ENCODE results near the gene RILP. TPM values are rescaled to one million over a fixed set of nuclear protein-coding genes. Genes with fewer than 3 reads are reported as not detected.

The RILP gene
- polyA plus RNA-seq, 1 donor (not counting 4 experiments of a cell fraction or from before 2014, with no cell fraction given): 3.2 TPM

DNA sequence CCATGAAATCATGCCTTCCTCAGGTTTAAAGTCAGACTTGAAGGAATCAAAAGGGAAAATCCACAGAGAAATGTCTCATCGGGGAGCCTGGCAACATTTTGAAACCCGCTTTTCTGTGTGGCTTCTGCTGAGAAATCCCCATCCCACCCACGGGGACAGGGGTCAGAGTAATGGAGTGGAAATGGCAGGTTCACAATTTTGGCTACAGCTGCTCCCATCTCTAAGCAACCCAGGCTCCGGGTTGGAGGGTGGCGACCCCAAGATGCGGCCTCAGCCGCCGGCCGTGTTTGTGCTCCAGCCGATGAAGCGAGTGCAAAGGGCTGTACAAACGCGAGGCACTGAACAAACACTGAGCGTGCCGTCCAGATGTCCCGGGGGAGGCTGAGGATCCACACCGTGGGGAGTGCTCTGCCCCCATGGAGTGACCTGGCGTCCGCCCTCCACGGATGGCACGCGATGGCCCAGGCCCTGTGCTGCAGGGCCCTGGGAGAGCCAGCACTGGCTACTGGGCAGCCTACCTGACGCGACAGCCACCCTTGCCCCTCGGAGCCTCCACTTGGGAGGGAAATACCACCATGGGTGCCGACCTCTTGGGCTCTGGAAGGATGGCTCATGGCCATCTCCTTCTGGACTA is 43.2 kb downstream of the RILP start:
- dilution Hi-C loops (cut with MboI; ENCODE audit: extremely low pct_ligation_motif_present, low sequenced_read_pairs): no loop called here
- H3K9ac ChIP-seq (ENCODE audit: control insufficient read depth, extremely low read depth, insufficient read depth, low read length): no peak overlapping the region
- H4K20me1 ChIP-seq (ENCODE audit: control insufficient read depth, extremely low read depth, insufficient read depth, low read length): no peaks in the 10 kb centered on the region
- no peak for TF ChIP-seq EZH2 (IDR thresholded peaks at IDR 0.05; ENCODE audit: low read length)
- TF ChIP-seq, protein P1, sequence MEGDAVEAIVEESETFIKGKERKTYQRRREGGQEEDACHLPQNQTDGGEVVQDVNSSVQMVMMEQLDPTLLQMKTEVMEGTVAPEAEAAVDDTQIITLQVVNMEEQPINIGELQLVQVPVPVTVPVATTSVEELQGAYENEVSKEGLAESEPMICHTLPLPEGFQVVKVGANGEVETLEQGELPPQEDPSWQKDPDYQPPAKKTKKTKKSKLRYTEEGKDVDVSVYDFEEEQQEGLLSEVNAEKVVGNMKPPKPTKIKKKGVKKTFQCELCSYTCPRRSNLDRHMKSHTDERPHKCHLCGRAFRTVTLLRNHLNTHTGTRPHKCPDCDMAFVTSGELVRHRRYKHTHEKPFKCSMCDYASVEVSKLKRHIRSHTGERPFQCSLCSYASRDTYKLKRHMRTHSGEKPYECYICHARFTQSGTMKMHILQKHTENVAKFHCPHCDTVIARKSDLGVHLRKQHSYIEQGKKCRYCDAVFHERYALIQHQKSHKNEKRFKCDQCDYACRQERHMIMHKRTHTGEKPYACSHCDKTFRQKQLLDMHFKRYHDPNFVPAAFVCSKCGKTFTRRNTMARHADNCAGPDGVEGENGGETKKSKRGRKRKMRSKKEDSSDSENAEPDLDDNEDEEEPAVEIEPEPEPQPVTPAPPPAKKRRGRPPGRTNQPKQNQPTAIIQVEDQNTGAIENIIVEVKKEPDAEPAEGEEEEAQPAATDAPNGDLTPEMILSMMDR (optimal IDR thresholded peaks at IDR 0.05 in 1 of 3, IDR thresholded peaks at IDR 0.05 in 1 of 3, conservative IDR thresholded peaks at IDR 0.05 in 1 of 3; ENCODE audit: extremely low read depth in 1 of 3, insufficient read depth in 2 of 3, low read length in 3 of 3): no peak
- no peaks in the 10 kb centered on the region for H3K79me2 ChIP-seq (ENCODE audit: control insufficient read depth, insufficient read depth, low read length)
- H3K9me3 ChIP-seq (ENCODE audit: control insufficient read depth, low read depth, low read length): peaks cover 4% of the 10 kb centered on the region
- H3K4me3 ChIP-seq (ENCODE audit: control insufficient read depth in 2 of 3, extremely low read depth in 1 of 3, insufficient read depth in 2 of 3, low read depth in 1 of 3, low read length in 3 of 3): no peak overlapping the region
- no peaks in the 10 kb centered on the region for H3K27me3 ChIP-seq (ENCODE audit: control insufficient read depth, extremely low read depth, insufficient read depth, low read length)
- peaks cover 0 to 3% of the 10 kb centered on the region in 2 experiments for H3K36me3 ChIP-seq (ENCODE audit: control insufficient read depth in 2 of 2, extremely low read depth in 1 of 2, insufficient read depth in 2 of 2, low read length in 2 of 2)
- no peak overlapping the region for H3K4me2 ChIP-seq (ENCODE audit: control insufficient read depth, extremely low read depth, insufficient read depth, low read depth, low read length)
- FAIRE-seq (no peak), DNase-seq (ENCODE audit: low read depth, low spot score) (no peak)
- no peak overlapping the region for H2AFZ ChIP-seq (ENCODE audit: control insufficient read depth, low read length)
- no peaks in the 10 kb centered on the region for H3K9me1 ChIP-seq (ENCODE audit: control insufficient read depth, extremely low read depth, insufficient read depth, low read length)
- H3K4me1 ChIP-seq (ENCODE audit: control insufficient read depth, extremely low read depth, insufficient read depth, low read length): peaks cover 13% of the 10 kb centered on the region
- H3K27ac ChIP-seq (ENCODE audit: control insufficient read depth, insufficient read depth, low read length): no peak overlapping the region

- H3K27ac ChIP-seq (ENCODE audit: control insufficient read depth, insufficient read depth, low read length): no peak overlapping the region
- FAIRE-seq: no peak
- dilution Hi-C loops (cut with MboI; ENCODE audit: extremely low pct_ligation_motif_present, low sequenced_read_pairs): no loop called here
Observed at GRCh38 chr17:1605681-1606351, 43.9 kb downstream of the RILP start.

More at GRCh38 chr17:1605681-1606351, 43.9 kb downstream of the RILP start:
- no peak for DNase-seq (ENCODE audit: low read depth, low spot score)
- no peaks in the 10 kb centered on the region for H3K27me3 ChIP-seq (ENCODE audit: control insufficient read depth, extremely low read depth, insufficient read depth, low read length)
- H3K9me1 ChIP-seq (ENCODE audit: control insufficient read depth, extremely low read depth, insufficient read depth, low read length): no peaks in the 10 kb centered on the region
- H2AFZ ChIP-seq (ENCODE audit: control insufficient read depth, low read length): no peak overlapping the region
- peaks cover 0 to 3% of the 10 kb centered on the region in 2 experiments for H3K36me3 ChIP-seq (ENCODE audit: control insufficient read depth in 2 of 2, extremely low read depth in 1 of 2, insufficient read depth in 2 of 2, low read length in 2 of 2)
- H3K9ac ChIP-seq (ENCODE audit: control insufficient read depth, extremely low read depth, insufficient read depth, low read length): no peak overlapping the region
- H4K20me1 ChIP-seq (ENCODE audit: control insufficient read depth, extremely low read depth, insufficient read depth, low read length): no peaks in the 10 kb centered on the region
- no peak overlapping the region for H3K4me2 ChIP-seq (ENCODE audit: control insufficient read depth, extremely low read depth, insufficient read depth, low read depth, low read length)
- peaks cover 13% of the 10 kb centered on the region for H3K4me1 ChIP-seq (ENCODE audit: control insufficient read depth, extremely low read depth, insufficient read depth, low read length)
- TF ChIP-seq, protein P1 (optimal IDR thresholded peaks at IDR 0.05 in 1 of 3, IDR thresholded peaks at IDR 0.05 in 1 of 3, conservative IDR thresholded peaks at IDR 0.05 in 1 of 3; ENCODE audit: extremely low read depth in 1 of 3, insufficient read depth in 2 of 3, low read length in 3 of 3): no peak
- no peak for TF ChIP-seq EZH2 (IDR thresholded peaks at IDR 0.05; ENCODE audit: low read length)
- no peaks in the 10 kb centered on the region for H3K79me2 ChIP-seq (ENCODE audit: control insufficient read depth, insufficient read depth, low read length)
- no peak overlapping the region for H3K4me3 ChIP-seq (ENCODE audit: control insufficient read depth in 2 of 3, extremely low read depth in 1 of 3, insufficient read depth in 2 of 3, low read depth in 1 of 3, low read length in 3 of 3)
- H3K9me3 ChIP-seq (ENCODE audit: control insufficient read depth, low read depth, low read length): peaks cover 4% of the 10 kb centered on the region

All from keratinocyte (primary cell).